Fibroblast of lung (primary cell): Measurements from ENCODE around the gene WDR13.
"Not testable (repeated sequence)": the region's sequence is repeated elsewhere in the genome, so short reads cannot be mapped to it uniquely, and the experiment has no call there.

Experiments
- EZH2 ChIP-seq: IDR thresholded peaks from 2 replicates; pipeline ENCODE4 v1.5.1; 2012; ENCODE audit warnings: low read length, control low read depth, mild to moderate bottlenecking; ENCODE audit errors: missing control alignments
- TF ChIP-seq, protein P1 (sequence below), 2 donors: IDR thresholded peaks in 1 of 2; conservative IDR thresholded peaks in 1 of 2; 1 replicate in 1 of 2; 2 replicates in 1 of 2; pipeline ENCODE4 v1.5.1; 2011 to 2012; ENCODE audit warnings: low read length in 2 of 2, control low read depth in 1 of 2, inconsistent platforms in 1 of 2, low read depth in 1 of 2, mild to moderate bottlenecking in 1 of 2

GRCh38 chrX:48555731-48556325, 41.5 kb upstream of the WDR13 start:
- TF ChIP-seq, protein P1, sequence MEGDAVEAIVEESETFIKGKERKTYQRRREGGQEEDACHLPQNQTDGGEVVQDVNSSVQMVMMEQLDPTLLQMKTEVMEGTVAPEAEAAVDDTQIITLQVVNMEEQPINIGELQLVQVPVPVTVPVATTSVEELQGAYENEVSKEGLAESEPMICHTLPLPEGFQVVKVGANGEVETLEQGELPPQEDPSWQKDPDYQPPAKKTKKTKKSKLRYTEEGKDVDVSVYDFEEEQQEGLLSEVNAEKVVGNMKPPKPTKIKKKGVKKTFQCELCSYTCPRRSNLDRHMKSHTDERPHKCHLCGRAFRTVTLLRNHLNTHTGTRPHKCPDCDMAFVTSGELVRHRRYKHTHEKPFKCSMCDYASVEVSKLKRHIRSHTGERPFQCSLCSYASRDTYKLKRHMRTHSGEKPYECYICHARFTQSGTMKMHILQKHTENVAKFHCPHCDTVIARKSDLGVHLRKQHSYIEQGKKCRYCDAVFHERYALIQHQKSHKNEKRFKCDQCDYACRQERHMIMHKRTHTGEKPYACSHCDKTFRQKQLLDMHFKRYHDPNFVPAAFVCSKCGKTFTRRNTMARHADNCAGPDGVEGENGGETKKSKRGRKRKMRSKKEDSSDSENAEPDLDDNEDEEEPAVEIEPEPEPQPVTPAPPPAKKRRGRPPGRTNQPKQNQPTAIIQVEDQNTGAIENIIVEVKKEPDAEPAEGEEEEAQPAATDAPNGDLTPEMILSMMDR (conservative IDR thresholded peaks at IDR 0.05 in 1 of 2, IDR thresholded peaks at IDR 0.05 in 1 of 2; ENCODE audit: low read depth in 1 of 2, low read length in 2 of 2) = not testable (repeated sequence)
- not testable (repeated sequence) for TF ChIP-seq EZH2
